GM12878 (cell line): Measurements from ENCODE around the gene SSU72.

Experiments
- EZH2 ChIP-seq: IDR thresholded peaks from 2 replicates; pipeline ENCODE4 v1.6.1; 2012; ENCODE audit warnings: low read depth, mild to moderate bottlenecking, control low read depth, inconsistent platforms, low read length, borderline replicate concordance; ENCODE audit not compliant: control insufficient read depth
- JUND ChIP-seq: IDR thresholded peaks from 2 replicates; pipeline ENCODE4 v1.6.1; 2012; ENCODE audit warnings: low read depth, mild to moderate bottlenecking, low read length, improper control_type of control experiment, moderate library complexity
- MXI1 ChIP-seq: fragments of 150-350 bp; IDR thresholded peaks from 2 replicates; pipeline ENCODE4 v1.6.1; 2011; ENCODE audit warnings: low read depth, mild to moderate bottlenecking, inconsistent platforms, low read length, improper control_type of control experiment
- NR2F1 ChIP-seq: fragments of 450-650 bp; conservative IDR thresholded peaks from 2 replicates; pipeline ENCODE4 v1.6.1; 2017; ENCODE audit warnings: mild to moderate bottlenecking
- RAD21 ChIP-seq: IDR thresholded peaks from 2 replicates; pipeline ENCODE4 v1.6.1; 2011; ENCODE audit warnings: mild to moderate bottlenecking, low read depth, low read length, moderate library complexity; ENCODE audit not compliant: insufficient read depth
- SREBF2 ChIP-seq: IDR thresholded peaks from 2 replicates; pipeline ENCODE4 v1.6.1; 2012; ENCODE audit warnings: mild to moderate bottlenecking, low read length
- STAT1 ChIP-seq: fragments of 450-650 bp; conservative IDR thresholded peaks from 2 replicates; pipeline ENCODE4 v1.6.1; 2014; ENCODE audit warnings: antibody characterized with exemption, mild to moderate bottlenecking
- TCF7 ChIP-seq: IDR thresholded peaks from 2 replicates; pipeline ENCODE4 v1.6.1; 2014; ENCODE audit warnings: antibody characterized with exemption, borderline replicate concordance
- YY1 ChIP-seq: IDR thresholded peaks from 2 replicates; pipeline ENCODE4 v1.6.1; 2011; ENCODE audit warnings: low read depth, mild to moderate bottlenecking, low read length
- TF ChIP-seq, protein P1 (sequence below): IDR thresholded peaks from 2 replicates; pipeline ENCODE4 v1.6.1; 2012; ENCODE audit warnings: mild to moderate bottlenecking, low read depth, low read length
- TF ChIP-seq, protein P2 (sequence below): fragments of 450-650 bp; IDR thresholded peaks from 2 replicates; pipeline ENCODE4 v1.6.1; 2017; ENCODE audit warnings: antibody characterized with exemption, mild to moderate bottlenecking, moderate library complexity
- TF ChIP-seq, protein P3 (sequence below), 3 experiments: IDR thresholded peaks in 2 of 3; conservative IDR thresholded peaks in 1 of 3; 2 replicates each; pipeline ENCODE4 v1.5.1; 2011; ENCODE audit warnings: low read depth in 3 of 3, low read length in 3 of 3, mild to moderate bottlenecking in 3 of 3, control low read depth in 2 of 3, moderate library complexity in 2 of 3, inconsistent platforms in 1 of 3, mixed read lengths in 1 of 3; ENCODE audit not compliant: control insufficient read depth in 2 of 3, insufficient read depth in 1 of 3; ENCODE audit errors: extremely low read depth in 1 of 3
- TF ChIP-seq, protein P4 (sequence below): fragments of 450-650 bp; IDR thresholded peaks from 2 replicates; pipeline ENCODE4 v1.6.1; 2017; ENCODE audit warnings: mild to moderate bottlenecking, moderate library complexity
- TF ChIP-seq, protein P5 (sequence below): IDR thresholded peaks from 2 replicates; pipeline ENCODE4 v1.6.1; 2011; ENCODE audit warnings: low read depth, mild to moderate bottlenecking, low read length, moderate library complexity, borderline replicate concordance; ENCODE audit errors: extremely low read depth

DNA sequence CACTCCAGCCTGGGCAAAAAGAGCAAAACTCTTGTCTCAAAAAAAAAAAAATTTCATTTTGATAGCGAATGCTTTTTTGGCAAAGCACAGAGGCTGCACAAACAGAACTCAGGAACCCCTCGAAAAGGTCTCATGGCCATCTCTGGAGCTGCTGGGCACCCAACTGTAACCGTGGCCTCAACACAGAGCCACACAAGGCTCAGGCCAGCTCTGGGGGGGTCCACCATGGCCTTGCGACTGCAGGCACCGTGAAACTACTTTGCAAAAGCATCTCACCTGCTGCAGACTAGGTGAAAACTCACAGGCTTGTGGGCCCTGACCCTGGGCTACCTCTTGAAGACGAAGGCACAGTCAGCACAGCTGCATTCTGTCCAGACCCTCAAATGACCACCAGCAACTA is 18.2 kb downstream of the SSU72 start:
- TF ChIP-seq, protein P1, sequence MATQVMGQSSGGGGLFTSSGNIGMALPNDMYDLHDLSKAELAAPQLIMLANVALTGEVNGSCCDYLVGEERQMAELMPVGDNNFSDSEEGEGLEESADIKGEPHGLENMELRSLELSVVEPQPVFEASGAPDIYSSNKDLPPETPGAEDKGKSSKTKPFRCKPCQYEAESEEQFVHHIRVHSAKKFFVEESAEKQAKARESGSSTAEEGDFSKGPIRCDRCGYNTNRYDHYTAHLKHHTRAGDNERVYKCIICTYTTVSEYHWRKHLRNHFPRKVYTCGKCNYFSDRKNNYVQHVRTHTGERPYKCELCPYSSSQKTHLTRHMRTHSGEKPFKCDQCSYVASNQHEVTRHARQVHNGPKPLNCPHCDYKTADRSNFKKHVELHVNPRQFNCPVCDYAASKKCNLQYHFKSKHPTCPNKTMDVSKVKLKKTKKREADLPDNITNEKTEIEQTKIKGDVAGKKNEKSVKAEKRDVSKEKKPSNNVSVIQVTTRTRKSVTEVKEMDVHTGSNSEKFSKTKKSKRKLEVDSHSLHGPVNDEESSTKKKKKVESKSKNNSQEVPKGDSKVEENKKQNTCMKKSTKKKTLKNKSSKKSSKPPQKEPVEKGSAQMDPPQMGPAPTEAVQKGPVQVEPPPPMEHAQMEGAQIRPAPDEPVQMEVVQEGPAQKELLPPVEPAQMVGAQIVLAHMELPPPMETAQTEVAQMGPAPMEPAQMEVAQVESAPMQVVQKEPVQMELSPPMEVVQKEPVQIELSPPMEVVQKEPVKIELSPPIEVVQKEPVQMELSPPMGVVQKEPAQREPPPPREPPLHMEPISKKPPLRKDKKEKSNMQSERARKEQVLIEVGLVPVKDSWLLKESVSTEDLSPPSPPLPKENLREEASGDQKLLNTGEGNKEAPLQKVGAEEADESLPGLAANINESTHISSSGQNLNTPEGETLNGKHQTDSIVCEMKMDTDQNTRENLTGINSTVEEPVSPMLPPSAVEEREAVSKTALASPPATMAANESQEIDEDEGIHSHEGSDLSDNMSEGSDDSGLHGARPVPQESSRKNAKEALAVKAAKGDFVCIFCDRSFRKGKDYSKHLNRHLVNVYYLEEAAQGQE = no peak
- TF ChIP-seq RAD21 = no peak
- no peak for TF ChIP-seq STAT1
- TF ChIP-seq, protein P2, sequence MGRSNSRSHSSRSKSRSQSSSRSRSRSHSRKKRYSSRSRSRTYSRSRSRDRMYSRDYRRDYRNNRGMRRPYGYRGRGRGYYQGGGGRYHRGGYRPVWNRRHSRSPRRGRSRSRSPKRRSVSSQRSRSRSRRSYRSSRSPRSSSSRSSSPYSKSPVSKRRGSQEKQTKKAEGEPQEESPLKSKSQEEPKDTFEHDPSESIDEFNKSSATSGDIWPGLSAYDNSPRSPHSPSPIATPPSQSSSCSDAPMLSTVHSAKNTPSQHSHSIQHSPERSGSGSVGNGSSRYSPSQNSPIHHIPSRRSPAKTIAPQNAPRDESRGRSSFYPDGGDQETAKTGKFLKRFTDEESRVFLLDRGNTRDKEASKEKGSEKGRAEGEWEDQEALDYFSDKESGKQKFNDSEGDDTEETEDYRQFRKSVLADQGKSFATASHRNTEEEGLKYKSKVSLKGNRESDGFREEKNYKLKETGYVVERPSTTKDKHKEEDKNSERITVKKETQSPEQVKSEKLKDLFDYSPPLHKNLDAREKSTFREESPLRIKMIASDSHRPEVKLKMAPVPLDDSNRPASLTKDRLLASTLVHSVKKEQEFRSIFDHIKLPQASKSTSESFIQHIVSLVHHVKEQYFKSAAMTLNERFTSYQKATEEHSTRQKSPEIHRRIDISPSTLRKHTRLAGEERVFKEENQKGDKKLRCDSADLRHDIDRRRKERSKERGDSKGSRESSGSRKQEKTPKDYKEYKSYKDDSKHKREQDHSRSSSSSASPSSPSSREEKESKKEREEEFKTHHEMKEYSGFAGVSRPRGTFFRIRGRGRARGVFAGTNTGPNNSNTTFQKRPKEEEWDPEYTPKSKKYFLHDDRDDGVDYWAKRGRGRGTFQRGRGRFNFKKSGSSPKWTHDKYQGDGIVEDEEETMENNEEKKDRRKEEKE = no peak
- TF ChIP-seq, protein P3, sequence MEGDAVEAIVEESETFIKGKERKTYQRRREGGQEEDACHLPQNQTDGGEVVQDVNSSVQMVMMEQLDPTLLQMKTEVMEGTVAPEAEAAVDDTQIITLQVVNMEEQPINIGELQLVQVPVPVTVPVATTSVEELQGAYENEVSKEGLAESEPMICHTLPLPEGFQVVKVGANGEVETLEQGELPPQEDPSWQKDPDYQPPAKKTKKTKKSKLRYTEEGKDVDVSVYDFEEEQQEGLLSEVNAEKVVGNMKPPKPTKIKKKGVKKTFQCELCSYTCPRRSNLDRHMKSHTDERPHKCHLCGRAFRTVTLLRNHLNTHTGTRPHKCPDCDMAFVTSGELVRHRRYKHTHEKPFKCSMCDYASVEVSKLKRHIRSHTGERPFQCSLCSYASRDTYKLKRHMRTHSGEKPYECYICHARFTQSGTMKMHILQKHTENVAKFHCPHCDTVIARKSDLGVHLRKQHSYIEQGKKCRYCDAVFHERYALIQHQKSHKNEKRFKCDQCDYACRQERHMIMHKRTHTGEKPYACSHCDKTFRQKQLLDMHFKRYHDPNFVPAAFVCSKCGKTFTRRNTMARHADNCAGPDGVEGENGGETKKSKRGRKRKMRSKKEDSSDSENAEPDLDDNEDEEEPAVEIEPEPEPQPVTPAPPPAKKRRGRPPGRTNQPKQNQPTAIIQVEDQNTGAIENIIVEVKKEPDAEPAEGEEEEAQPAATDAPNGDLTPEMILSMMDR (IDR thresholded peaks at IDR 0.05 in 2 of 3, conservative IDR thresholded peaks at IDR 0.05 in 1 of 3; ENCODE audit: control insufficient read depth in 2 of 3, extremely low read depth in 1 of 3, insufficient read depth in 1 of 3, low read depth in 3 of 3, low read length in 3 of 3) = no peak
- TF ChIP-seq NR2F1 = no peak
- TF ChIP-seq, protein P4, sequence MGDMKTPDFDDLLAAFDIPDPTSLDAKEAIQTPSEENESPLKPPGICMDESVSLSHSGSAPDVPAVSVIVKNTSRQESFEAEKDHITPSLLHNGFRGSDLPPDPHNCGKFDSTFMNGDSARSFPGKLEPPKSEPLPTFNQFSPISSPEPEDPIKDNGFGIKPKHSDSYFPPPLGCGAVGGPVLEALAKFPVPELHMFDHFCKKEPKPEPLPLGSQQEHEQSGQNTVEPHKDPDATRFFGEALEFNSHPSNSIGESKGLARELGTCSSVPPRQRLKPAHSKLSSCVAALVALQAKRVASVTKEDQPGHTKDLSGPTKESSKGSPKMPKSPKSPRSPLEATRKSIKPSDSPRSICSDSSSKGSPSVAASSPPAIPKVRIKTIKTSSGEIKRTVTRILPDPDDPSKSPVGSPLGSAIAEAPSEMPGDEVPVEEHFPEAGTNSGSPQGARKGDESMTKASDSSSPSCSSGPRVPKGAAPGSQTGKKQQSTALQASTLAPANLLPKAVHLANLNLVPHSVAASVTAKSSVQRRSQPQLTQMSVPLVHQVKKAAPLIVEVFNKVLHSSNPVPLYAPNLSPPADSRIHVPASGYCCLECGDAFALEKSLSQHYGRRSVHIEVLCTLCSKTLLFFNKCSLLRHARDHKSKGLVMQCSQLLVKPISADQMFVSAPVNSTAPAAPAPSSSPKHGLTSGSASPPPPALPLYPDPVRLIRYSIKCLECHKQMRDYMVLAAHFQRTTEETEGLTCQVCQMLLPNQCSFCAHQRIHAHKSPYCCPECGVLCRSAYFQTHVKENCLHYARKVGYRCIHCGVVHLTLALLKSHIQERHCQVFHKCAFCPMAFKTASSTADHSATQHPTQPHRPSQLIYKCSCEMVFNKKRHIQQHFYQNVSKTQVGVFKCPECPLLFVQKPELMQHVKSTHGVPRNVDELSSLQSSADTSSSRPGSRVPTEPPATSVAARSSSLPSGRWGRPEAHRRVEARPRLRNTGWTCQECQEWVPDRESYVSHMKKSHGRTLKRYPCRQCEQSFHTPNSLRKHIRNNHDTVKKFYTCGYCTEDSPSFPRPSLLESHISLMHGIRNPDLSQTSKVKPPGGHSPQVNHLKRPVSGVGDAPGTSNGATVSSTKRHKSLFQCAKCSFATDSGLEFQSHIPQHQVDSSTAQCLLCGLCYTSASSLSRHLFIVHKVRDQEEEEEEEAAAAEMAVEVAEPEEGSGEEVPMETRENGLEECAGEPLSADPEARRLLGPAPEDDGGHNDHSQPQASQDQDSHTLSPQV = no peak
- no peak for TF ChIP-seq YY1
- TF ChIP-seq EZH2 = no peak
- no peak for TF ChIP-seq JUND
- TF ChIP-seq TCF7 = no peak
- no peak for TF ChIP-seq MXI1
- no peak for TF ChIP-seq SREBF2
- TF ChIP-seq, protein P5, sequence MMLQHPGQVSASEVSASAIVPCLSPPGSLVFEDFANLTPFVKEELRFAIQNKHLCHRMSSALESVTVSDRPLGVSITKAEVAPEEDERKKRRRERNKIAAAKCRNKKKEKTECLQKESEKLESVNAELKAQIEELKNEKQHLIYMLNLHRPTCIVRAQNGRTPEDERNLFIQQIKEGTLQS = no peak
